ENCODE results near the gene GTF2I. TPM values are rescaled to one million over a fixed set of nuclear protein-coding genes. Genes with fewer than 3 reads are reported as not detected.
"Not testable (repeated sequence)": the region's sequence is repeated elsewhere in the genome, so short reads cannot be mapped to it uniquely, and the experiment has no call there.

The GTF2I gene
- total and polyA plus RNA-seq, 8 donors: 220 to 441 (median 380) TPM

- H3K27ac ChIP-seq; ATAC-seq; intact Hi-C loops (cut with DNase I); H3K36me3 ChIP-seq; H3K4me1 ChIP-seq; H3K27me3 ChIP-seq; DNase-seq; H3K4me3 ChIP-seq; H3K9me3 ChIP-seq: not testable (repeated sequence)
Measured at GRCh38 chr7:74758982-74759381, 101.5 kb downstream of the GTF2I start.

- H3K27me3 ChIP-seq; H3K9me3 ChIP-seq; H3K4me1 ChIP-seq; H3K27ac ChIP-seq; intact Hi-C loops (cut with DNase I); DNase-seq; H3K4me3 ChIP-seq; H3K36me3 ChIP-seq: not testable (repeated sequence)
- ATAC-seq: peak; percentile 36
Measured at GRCh38 chr7:74765205-74765918, 107.8 kb downstream of the GTF2I start.

GRCh38 chr7:74766509-74766908, 109.0 kb downstream of the GTF2I start:
- H3K27ac ChIP-seq; H3K27me3 ChIP-seq; H3K9me3 ChIP-seq; H3K36me3 ChIP-seq; DNase-seq; H3K4me3 ChIP-seq; intact Hi-C loops (cut with DNase I); H3K4me1 ChIP-seq: not testable (repeated sequence)
- peak; percentile 52 for ATAC-seq

DNA sequence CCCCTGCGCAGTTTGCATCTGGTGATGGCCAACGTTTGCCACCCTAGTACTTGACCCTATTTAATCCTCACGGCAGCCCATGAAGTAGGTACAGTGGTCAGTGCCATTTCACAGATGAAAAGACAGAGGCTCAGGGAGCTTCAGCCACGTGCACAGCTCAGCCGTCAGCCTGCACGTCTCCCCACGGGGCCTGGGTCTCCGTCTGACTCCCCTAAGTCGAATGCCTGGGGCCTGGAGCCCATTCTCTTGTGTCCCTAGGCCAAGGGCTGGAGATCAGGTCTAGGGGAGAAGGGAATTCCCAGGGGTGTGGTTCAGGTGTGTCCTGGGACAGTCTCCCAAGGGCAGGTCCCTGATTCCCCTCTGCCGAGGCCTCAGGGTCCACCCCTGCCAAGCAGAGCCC, 109.5 kb downstream of the GTF2I start:
- H3K4me3 ChIP-seq; DNase-seq; H3K9me3 ChIP-seq; intact Hi-C loops (cut with DNase I); ATAC-seq; H3K4me1 ChIP-seq; H3K27me3 ChIP-seq; H3K36me3 ChIP-seq: not testable (repeated sequence)
- H3K27ac ChIP-seq: peak overlapping the region in 1 of 2 donors; percentile 33

DNA sequence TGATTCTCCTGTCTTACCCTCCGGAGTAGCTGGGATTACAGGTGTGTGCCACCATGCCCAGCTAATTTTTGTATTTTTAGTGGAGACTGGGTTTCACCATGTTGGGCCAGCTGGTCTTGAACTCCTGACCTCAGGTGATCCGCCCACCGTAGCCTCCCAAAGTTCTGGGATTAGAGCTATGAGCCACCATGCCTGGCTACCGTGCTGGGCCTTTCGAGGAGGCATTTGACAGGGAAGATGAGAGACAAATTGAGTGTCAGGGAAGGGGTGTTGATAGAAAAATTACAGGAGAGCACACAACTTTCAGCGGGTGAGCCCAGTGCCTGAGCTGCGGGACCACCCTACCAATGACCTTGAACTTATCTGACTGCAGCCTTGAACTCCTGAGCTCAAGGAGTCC, 112.5 kb downstream of the GTF2I start:
- DNase-seq; H3K27me3 ChIP-seq; H3K27ac ChIP-seq; H3K36me3 ChIP-seq; ATAC-seq; H3K4me1 ChIP-seq; H3K4me3 ChIP-seq; H3K9me3 ChIP-seq; intact Hi-C loops (cut with DNase I): not testable (repeated sequence)

GRCh38 chr7:74772093-74772492, 114.6 kb downstream of the GTF2I start:
- H3K4me1 ChIP-seq; H3K9me3 ChIP-seq; H3K27ac ChIP-seq; DNase-seq; H3K27me3 ChIP-seq; H3K36me3 ChIP-seq; H3K4me3 ChIP-seq; ATAC-seq; intact Hi-C loops (cut with DNase I): not testable (repeated sequence)

DNA sequence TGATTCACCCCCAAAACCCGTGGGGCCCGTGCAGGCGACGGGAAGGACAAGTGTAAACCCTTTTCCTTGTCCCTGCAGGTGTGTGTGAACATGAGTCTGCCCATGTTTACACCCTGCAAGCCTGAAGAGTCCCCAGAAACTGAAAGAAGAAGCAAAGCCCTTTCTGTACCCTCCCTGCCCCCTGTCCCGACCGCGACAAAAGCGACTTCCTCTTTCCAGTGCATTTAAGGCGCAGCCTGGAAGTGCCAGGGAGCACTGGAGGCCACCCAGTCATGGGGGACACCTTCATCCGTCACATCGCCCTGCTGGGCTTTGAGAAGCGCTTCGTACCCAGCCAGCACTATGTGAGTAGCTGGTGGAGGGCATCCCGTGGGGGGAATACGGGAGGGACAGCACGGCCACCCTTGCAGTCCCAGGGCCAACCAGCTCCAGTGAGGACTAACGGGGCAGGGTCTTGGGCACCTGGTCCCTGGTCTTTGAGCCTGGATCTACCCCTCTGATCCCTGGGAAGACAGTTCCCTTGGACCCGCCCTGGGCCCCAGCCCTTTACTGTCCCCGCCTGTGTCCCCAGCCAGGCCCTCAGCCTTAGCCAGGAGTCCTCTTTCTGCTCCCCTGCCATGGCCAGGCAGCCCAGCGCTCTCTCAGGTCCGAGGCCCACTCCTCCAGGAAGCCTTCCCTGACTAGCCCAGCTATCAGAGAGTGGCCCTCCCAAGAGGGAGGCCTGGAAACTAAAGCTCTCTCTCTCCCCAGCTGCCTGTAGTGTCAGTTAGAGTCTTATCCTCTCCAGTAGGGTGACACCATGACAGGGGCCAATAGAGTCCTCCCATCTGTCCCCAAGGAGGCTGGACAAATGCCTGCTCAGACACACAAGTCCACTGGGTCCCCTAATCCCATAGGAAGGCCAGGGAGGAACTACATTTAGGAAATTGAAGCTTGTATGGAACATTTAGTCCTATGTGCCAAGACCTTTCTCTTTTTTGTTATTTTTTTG, 116.5 kb downstream of the GTF2I start, which contains the start of gene NCF1:
TSS of gene NCF1 (plus strand) at position 252 of the 991 bp plus-strand sequence. CDS start at position 273, 21 bp downstream.
- H3K4me3 ChIP-seq; intact Hi-C loops (cut with DNase I); H3K4me1 ChIP-seq; DNase-seq; H3K9me3 ChIP-seq; H3K27me3 ChIP-seq; H3K27ac ChIP-seq; H3K36me3 ChIP-seq: not testable (repeated sequence)
- peak; percentile 83 for ATAC-seq

DNA sequence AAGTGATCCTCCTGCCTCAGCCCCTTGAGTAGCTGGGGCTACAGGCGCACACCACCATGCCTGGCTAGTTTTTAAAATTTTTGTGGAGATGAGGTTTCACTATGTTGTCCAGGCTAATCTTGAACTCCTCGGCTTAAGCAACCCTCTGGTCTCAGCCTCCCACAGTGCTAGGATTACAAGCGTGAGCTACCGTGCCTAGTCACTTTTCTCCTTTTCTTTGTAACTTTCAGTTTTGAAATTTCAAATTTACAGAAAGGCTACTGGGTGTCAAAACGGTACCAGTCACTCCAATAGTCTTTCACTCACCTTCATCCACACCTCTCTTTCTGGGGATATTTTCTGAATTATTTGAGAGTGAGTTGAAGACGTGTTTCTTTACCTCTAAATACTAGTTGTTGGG, 117.6 kb downstream of the GTF2I start:
- H3K27me3 ChIP-seq; ATAC-seq; H3K4me3 ChIP-seq; intact Hi-C loops (cut with DNase I); H3K9me3 ChIP-seq; DNase-seq; H3K27ac ChIP-seq; H3K4me1 ChIP-seq; H3K36me3 ChIP-seq: not testable (repeated sequence)

GRCh38 chr7:74779053-74779452, 121.5 kb downstream of the GTF2I start:
- H3K4me1 ChIP-seq; H3K27me3 ChIP-seq; H3K27ac ChIP-seq; H3K36me3 ChIP-seq; intact Hi-C loops (cut with DNase I); H3K9me3 ChIP-seq; H3K4me3 ChIP-seq; ATAC-seq: not testable (repeated sequence)
- DNase-seq: peak in 1 of 4 donors; percentile 56

DNA sequence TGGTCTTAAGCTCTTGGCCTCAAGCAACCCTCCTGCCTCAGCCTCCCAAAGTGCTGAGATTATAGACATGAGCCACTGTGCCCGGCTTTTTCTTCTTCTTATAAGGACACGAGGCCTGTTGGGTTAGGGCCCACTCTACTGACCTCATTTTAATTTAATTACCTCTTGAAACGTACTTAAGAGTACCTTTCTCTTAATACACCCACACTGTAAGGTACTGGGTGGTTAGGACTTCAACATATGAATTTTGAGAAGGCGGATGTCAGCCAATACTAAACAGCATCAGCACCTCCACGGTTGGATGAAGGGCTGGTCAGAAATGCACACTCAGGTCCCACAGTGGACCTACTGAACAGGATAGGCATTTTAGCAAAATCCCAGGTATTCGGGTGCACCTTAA, 124.2 kb downstream of the GTF2I start:
- H3K36me3 ChIP-seq; H3K27ac ChIP-seq; H3K27me3 ChIP-seq; intact Hi-C loops (cut with DNase I); DNase-seq; H3K4me3 ChIP-seq; H3K4me1 ChIP-seq; H3K9me3 ChIP-seq: not testable (repeated sequence)
- peak; percentile 77 for ATAC-seq

- H3K4me1 ChIP-seq; intact Hi-C loops (cut with DNase I); DNase-seq; H3K4me3 ChIP-seq; H3K27me3 ChIP-seq; H3K36me3 ChIP-seq; ATAC-seq; H3K9me3 ChIP-seq; H3K27ac ChIP-seq: not testable (repeated sequence)
Measured at GRCh38 chr7:74783595-74783994, 126.1 kb downstream of the GTF2I start.

- H3K9me3 ChIP-seq; intact Hi-C loops (cut with DNase I); H3K27ac ChIP-seq; H3K36me3 ChIP-seq; H3K27me3 ChIP-seq; H3K4me1 ChIP-seq: not testable (repeated sequence)
- H3K4me3 ChIP-seq: peak overlapping the region in 1 of 2 donors; percentile 22
- DNase-seq (peak; percentile 63 to 98 (median 92)), ATAC-seq (peak; percentile 96)
Measured at GRCh38 chr7:74788369-74789150, 131.0 kb downstream of the GTF2I start.
